Stimulated activated CD8-positive, alpha-beta memory T cell treated with anti-CD3 and anti-CD28 coated beads, Interleukin-12 subunit alpha, Interleukin-12 subunit beta, amount 100 ng/mL, for 4 hours (primary cell): ENCODE data around the gene SUMF1.
A peak's percentile ranks its signal among the peaks of the same experiment; 100 is the strongest.

ENCODE experiments used
- DNase-seq: peaks from one replicate; pipeline ENCODE4 v3.0.0-alpha.2; 2020; ENCODE audit warnings: low read depth

Gene SUMF1

DNA sequence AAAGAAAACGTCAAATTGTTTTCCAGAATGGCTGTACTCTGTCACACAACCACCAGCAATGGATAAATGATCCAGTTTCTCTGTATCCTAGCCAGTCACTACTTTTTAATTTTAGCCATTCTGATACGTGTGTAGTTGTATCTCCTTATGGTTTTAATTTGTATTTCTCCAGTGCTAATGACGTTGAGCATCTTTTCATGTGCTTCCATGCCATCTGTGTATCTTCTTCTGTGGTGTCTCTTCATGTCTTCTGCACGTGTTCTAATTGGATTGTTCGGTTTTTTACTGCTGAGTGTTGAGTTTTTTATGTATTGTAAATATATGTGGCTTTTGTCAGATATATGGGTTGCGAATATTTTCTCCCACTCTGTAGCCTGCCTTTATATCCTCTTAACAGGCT is 81.9 kb downstream of the SUMF1 start:
- no peak for DNase-seq

DNA sequence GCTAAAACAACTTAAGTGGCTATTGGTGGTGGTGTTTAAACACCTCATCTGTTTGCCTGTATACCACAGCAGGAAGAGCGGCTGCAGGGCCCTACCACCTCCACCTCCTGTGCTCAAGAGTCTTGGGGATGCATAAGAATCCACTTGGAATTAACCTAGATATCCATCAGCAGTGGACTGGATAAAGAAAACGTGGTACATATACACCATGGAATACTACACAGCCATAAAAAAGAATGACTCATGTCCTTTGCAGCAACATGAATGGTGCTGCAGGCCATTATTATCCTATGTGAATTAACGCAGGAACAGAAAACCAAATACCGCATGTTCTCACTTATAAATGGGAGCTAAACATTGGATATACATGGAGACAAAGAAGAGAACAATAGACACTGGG is 87.1 kb downstream of the SUMF1 start:
- DNase-seq: no peak

DNA sequence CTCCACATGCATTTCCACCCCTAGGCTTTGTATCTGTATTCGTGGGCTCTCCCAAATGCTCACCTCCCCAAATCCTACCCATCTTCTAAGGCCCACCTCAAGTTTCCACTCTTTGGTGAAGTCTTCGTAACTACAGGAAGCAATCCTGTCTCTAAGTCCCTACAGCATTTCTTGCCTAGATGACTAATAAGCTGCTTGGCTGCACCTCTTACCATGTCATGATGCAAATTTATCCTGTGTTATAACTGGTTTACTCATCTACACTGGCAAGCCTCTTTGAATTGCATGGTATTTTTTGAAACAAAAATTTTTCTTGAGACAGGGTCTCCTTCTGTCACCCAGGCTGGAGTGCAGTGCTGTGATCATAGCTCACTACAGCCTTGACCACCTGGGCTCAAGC is 90.6 kb downstream of the SUMF1 start:
- no peak for DNase-seq

DNA sequence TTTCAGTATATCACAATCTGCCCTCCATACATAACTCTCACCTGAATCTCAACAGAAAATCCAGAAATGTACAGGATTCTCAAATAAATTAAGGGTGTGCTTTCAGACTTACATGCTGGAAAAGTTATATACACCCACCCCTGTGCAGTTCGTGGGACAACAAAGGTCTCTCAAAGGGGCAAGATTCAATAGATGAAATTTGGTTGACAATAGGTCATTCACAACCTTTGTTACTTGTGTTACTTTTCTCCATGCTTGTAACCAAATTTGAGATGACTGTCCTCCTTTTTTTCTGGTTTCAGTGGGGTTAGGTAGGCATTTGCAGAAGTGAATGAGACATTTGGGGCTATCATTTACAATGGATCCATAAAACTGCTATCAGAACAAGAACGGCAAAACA is 91.2 kb downstream of the SUMF1 start:
- no peak for DNase-seq

DNA sequence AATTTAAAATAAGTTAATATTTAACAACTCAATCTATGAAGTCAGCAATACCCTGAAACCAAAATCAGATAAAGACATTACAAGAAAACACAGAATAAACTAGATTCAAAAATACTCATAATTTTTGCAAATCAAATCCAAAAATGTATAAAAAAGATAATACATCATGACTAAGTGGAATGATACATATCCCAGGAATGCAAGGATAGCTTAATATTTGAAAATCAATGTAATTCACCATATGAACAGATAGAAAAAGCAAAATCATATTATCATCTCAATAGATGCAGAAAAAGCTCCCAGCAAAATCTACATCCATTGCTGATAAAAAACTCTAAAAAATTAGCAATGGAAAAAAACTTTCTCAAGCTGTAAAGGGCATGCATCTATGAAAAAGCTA is 93.4 kb downstream of the SUMF1 start:
- DNase-seq: no peak

DNA sequence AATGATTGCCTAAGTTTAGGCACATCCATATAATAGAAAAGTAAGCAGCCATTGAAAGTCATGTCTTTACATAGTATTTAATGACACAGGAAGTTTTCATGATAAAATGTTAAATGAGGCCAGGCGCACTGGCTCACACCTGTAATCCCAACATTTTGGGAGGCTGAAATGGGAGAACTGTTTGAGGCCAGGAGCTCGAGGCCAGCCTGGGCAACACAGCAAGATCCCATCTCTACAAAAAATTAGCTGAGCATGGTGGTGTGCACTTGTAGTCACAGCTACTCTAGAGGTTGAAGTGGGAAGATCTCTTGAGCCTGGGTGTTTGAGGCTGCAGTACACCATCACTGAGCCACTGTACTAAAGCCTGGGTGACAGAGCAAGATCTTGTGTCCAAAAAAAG is 104.5 kb downstream of the SUMF1 start:
- DNase-seq: no peak

DNA sequence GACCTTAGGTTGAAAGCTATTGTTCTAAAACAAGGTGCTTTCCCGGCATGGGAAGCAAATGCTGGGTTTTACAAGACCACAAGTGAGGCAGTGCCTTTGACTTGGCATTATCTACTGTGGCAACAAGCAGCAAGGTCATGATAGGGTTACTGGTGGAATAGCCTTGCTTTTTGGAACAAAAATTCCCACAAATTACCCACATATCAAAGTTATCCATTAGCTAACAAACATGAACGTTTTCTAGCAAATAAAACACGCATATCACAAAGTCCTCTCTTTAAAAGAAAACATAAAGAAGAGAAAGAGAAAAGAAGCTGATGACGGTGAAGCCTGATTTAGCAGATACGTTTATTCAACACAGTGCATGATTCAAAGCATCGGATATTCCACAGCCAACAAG is 106.3 kb downstream of the SUMF1 start:
- no peak for DNase-seq

DNA sequence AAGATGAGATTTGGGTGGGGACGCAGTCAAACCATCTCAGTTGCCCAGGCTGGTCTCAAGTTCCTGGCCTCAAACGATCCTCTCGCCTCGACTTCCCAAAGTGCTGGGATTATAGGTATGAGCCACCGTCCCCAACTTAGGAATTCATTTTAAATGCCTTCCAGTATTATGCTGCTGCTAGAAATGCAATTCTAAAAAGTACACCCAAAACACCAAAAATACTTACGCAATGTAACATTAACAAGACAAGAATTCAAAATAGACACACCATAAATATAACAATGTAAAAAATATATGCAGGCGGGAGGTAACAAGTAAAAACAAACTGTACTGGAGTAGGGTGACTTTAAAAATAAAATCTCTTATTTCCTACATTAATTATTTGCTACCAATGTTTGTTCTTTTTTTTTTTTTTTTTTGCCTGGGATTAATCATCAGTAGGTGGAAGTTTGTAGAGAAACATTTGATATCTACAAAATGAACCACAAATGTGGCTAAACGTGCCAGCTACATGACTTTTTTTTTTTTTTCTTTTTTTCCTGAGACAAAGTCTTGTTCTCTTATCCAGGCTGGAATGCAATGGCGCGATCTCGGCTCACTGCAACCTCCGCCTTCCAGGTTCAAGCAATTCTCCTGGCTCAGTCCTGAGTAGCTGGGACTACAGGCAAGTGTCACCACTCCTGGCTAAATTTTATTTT is 107.1 kb downstream of the SUMF1 start:
- DNase-seq: no peak

DNA sequence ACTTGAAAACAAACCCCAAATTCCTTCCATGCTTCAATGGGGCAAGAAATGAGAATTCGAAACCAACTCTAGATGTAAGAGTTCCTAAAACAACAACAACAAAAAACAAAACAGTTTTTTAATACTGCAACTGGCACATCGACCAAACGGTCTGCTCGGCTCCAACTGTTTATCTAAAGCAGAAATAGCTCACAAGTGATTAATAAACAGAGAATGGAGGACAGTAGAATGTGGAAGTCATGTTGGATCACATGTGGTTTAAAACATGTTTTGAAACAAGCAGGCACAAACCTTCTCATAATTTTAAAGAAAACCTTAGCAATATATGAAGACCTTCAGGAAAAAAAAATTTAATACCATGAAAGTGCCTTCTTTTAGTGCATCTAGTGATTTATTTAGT is 108.8 kb downstream of the SUMF1 start:
- DNase-seq: no peak

DNA sequence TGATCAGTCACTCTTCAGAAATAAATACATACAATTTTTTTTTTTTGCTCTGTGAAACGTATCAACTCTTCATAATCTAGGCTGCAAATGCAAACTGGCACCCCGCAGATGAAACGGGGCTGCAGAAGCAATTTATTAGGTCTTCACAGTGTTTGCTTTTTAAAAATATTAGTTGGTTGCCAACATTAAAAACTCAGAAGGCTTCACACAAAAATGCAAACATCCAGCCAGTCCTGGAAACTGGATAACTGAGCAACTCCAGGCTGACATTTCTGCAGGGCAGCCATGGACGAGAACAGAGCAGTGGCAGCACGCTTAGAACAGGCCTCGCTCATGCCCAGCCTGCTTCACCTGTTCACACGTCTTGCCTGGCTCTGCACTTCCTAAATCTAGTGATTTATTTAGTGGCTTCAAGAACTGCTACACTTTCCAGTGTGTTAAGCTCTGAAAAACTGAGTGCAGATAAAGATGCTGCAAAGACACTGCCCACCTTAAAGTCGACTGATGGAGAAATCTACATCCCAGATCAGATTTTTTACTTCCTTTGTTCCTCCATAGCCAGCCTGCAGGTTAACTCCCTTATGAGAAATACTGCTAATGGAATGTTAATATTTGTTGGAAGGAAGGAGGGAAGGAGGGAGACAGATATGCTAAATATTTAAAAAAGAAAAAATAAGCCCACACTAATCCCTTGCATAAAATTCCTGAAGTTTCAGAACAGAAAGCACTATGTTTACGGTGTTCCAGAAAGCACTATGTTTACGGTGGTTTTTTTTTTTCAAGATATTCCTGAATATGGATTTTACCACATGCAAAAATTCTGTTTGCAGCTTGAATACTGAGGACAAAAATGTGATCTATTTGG is 110.3 kb downstream of the SUMF1 start:
- DNase-seq: no peak

DNA sequence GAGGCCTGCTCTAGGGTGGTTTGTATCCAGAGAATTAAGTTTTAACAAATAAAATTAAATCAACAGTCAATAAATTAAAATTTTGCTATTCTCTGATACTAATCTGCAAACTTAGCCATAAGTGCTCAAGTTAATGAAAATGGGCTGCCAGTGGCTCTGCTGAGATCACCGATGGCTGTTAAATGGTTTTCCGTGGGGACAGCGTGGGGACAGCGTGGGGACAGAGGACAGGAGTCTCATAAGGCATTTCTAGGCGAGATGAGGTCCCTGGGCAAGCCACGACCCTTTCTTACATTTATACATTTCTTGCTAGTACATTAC is 110.9 kb downstream of the SUMF1 start:
- DNase-seq: no peak

DNA sequence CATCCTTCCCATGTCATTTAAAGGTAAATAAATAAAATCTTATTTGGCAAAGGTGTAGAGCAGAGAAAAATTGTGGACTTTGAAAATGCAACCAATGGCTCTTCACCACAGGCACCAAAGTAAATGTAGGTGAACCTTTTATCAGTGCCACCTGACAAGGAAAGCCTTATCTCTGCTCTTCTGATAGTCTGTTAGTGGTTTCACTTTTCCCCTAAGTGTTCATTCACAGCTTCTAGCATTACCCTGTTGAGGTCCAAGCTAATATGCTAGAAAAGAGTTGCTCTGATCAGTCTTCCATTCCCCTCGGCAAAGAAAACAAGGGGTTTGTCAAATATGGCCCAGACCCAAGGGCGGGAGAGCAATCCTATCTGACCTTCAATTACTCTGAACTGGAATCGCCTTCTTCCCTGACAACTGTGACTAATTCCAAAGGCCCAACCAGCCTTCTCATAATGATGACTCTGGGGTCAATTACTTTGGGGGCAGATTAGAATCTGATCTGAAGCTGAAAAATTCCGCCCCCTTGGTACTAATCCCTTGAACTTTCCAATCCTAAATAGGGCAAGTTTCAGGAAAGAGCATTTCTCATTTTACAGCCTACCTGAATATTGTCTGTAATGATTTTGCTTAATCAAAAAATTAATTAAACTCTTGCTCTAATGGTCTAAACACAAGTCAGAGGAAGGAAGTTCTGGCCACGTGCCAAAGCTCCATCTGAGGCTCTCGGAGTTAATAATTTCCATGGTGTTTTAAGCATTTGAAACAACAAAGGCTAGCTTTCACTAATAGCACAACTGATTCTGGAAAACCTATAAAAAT is 111.5 kb downstream of the SUMF1 start:
- no peak for DNase-seq

DNA sequence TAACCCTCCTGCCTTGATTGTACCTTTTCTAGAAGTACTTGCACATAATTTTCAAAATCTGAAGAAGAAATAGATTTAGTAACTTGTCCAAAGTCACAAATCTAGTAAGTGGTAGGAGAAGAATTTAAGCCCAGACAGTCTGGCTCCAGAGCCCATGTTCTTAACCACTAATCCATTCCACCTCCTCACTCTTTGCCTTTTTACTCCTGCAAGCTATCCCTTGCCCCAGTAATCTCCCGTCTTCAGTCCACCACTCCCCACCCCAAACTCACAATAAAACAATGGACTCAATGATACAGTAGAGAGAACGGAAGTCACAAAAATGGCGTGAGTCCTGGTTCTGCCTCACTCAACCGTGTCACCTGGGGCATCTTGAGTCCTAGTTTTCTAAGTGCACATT is 115.2 kb downstream of the SUMF1 start:
- DNase-seq: no peak

DNA sequence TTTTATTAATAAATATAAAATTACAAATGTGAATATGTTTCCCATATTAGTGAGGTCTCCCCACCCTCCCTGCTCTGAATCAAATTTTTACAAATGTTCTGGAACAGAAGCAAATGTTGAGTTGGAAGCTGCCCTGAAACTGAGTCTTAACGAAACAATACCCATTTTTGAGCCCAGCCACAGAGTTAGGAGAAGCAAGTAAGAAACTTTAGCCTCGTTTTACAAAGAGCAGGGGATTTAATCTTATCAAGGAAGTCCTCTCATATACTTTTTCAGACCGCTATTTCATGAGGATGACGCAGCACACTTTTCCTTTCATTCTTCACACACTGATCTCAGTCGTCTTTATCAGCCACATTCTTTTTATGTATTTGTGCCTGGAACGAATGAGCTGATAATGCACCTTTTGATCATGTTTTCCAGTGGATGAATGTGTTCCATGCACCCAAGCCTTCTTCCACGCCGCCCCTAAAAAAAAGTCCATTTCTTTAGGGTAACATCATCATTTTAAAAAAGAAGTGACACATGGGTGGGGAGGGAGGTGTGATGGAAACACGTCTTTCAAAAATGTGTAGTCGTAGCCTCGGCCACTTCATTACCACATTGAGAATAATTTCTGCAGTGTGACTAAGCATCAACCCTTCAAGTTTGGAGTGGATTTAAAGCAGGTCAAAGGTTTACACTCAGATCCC is 115.8 kb downstream of the SUMF1 start:
- peak; percentile 2 for DNase-seq

DNA sequence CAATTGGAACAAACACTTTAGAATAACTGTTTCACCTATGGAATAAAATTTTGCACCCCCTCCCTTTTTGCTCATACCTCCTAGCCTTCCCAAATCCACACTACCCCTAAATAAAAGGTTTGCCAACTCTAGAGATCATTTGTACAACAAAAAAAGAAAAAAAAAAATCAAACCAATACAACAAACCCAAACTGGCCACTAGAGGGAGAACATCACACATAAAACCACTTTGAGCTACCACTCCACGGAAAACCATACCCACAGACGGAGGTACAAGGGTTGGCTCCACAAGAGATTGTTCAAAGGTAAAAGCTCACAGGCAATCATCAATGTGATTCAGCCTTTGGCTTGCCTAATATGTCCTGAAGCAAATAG is 116.3 kb downstream of the SUMF1 start:
- peak; percentile 4 for DNase-seq

DNA sequence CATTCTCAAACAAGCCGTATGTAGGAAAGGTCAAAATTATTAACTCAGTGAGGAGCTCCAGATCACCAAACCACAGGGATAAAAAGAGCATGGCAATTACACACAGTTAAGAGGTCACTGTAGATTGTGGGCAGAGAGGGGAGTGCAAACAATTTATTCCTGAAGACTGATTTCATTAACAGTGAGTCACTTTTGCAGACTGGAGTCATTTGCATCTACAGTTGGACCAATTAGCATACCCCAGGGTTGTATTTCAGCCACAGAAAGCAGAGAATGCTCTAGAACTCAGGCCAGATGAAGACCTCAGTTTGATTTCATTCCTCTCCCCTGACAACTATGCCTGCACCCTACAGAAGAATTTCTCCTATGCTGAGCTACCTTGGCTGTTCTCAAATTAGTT is 123.8 kb downstream of the SUMF1 start:
- DNase-seq: no peak

DNA sequence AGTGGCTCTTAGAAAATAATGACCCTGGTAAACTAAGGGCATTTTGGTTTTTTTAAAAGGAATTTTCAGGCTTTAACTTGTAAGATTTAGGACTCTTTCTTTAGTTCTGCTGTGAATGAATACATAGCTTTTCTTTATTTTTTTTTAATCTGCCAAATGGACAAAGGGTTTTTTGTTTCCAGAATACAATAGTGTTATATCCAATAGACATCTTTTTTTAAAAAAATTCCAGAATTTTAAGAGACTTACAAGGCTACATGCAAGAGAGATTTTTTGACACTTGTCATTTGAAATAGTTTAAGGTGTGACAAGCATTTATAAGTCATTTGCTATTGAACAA is 125.8 kb downstream of the SUMF1 start:
- no peak for DNase-seq

DNA sequence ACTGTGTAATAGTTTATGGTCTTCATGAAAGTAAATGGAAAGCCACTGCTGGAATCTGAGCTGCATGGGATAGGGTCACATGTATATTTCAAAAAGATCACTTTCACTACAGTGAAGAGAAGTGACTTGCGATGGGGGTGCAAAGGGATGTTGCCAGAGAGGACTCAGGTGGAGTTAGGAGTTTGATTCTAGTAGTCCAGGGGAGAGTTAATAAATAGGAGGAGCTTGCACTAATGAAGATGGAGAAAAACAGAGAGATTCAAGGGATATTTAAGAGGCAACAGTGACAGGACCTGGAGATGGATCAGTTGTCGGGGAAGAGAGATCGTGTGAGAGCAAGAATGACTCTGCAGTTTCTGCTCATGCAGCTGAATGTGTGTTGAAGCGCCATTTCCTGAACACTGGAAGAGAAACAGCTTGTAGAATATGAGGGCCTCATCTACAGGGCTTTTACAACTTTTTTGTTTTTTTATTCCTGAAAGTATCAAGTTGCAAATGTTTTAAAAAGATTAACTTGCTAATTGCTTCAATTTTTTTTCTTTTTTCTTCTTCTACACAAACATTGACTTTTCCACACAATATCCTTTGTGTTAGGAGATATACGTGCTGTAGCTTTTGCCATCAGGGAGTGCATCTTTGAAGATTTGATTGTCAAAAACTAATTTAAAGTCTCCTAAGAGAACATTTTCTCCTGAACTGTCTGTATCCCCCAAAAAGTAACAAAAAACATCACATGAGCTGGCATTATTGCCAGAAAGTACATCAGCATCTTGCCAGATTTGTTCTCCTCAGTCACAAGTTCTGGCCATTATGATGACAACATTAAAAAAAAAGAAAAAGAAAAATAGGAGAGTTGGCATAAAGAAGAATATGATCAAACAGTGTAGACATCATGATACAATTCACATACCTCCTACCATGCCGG is 126.4 kb downstream of the SUMF1 start:
- no peak for DNase-seq

DNA sequence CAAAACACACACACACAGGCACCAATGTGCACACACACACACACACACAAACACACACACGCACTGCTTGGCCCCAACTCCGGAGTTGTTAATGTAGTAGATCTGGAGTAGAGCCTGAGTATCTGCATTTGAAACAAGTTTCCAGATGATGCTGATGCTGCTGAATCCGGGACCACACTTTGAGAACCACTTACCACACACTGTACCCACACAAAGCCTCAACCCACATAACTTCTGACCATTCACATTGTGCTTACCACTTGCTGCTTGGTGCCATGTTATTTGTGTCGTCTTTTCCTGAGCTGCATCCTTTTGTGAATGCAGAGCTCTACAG is 127.0 kb downstream of the SUMF1 start:
- no peak for DNase-seq

DNA sequence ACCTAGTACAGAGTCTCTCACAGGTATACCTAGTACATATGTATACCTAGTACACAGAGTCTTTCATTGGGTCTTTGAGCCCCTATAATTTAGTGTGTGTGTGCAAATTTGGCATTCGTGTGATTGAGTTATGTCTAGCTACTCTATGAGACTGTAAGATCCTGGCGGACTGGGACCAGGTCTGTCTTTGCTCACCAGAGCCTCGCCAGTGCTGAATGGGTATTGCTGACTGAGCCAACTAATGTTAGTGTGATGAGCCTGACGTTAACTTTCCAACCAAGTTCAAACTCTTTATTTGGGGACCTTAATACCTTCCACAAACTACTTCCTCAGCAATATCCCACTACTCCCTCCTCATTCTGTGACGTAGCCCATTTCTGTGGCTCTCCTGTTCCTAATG is 128.3 kb downstream of the SUMF1 start:
- no peak for DNase-seq

DNA sequence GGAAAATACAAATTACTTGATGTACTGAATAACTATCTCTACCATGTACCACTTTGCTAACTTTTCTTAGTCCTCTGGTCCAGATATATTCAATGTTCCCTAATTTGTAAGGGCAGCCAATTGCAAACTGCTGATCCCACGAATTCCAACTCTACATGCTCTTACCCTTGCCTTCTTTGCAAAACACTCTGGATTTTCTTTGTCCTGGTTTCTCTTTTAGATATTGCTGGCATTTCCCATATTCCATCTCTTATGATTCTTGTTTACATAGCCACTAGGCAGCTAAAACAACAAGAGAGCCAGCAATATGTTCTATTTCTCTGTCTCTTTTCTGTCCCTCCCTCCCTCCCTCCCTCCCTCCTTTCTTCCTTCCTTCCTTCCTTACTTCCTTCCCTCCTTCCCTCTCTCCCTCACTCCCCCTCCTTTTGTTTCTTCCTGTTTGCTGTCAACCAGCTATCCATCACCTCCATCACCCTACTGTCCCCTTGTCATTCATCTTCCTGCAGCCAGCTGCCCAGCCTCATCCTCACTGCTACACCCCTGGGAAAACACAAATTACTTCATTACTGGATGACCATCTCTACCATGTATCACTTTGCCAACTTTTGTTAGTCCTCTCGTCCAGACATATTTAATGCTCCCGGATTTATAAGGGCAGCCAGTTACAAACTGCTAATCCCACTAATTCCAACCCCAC is 130.1 kb downstream of the SUMF1 start:
- no peak for DNase-seq
